Vagina (tissue), 2 donors: Measurements from ENCODE around the gene RPUSD1. TPM values are rescaled to one million over a fixed set of nuclear protein-coding genes. Genes with fewer than 3 reads are reported as not detected.

Experiments
- DNase-seq, 2 donors: peaks; one replicate each; pipeline ENCODE4 v3.0.0-alpha.2; 2017; ENCODE audit errors: extremely low spot score in 2 of 2
- H3K27ac ChIP-seq: fragments of 200-600 bp; sonication (generic); one replicate; pipeline ENCODE4 v1.5.1; 2019
- H3K27me3 ChIP-seq: fragments of 200-600 bp; sonication (generic); one replicate; pipeline ENCODE4 v1.5.1; 2019
- H3K36me3 ChIP-seq, 2 donors: fragments of 200-600 bp; sonication (generic); one replicate each; pipeline ENCODE4 v1.5.1; 2017 to 2019
- H3K4me1 ChIP-seq: fragments of 200-600 bp; sonication (generic); one replicate; pipeline ENCODE4 v1.5.1; 2019
- H3K4me3 ChIP-seq, 2 donors: fragments of 200-600 bp; sonication (generic); 1 replicate in 1 of 2; 2 replicates in 1 of 2; pipeline ENCODE4 v1.5.1; 2016 to 2019
- H3K9me3 ChIP-seq: fragments of 200-600 bp; sonication (generic); one replicate; pipeline ENCODE4 v1.5.1; 2019
- POLR2A ChIP-seq, 2 donors: fragments of 450-650 bp; IDR thresholded peaks; one replicate each; pipeline ENCODE4 v1.6.1; 2017; ENCODE audit warnings: antibody characterized with exemption in 2 of 2, mild to moderate bottlenecking in 2 of 2, moderate library complexity in 2 of 2
- POLR2AphosphoS5 ChIP-seq, 2 donors: sonication (generic); formaldehyde crosslinking; IDR thresholded peaks; one replicate each; pipeline ENCODE4 v1.9.0; 2017; ENCODE audit warnings: antibody characterized with exemption in 2 of 2, mild to moderate bottlenecking in 2 of 2, low read depth in 1 of 2; ENCODE audit not compliant: insufficient read depth in 1 of 2
- intact Hi-C: fragments of 100-400 bp; cut with DNase I; formaldehyde crosslinking; loops from one replicate; pipeline ENCODE4 v1.15.1; 2023
- total RNA-seq: library from RNA; depleted of rRNA; stranded (reverse); fragments of >200 nt; gene quantifications from one replicate; pipeline ENCODE4 v1.2.3, GENCODE V29; 2016
- TF ChIP-seq, protein P1 (sequence below), 3 experiments: fragments of 450-650 bp in 2 of 3; fragments of 200-600 bp in 1 of 3; sonication (generic) in 1 of 3; IDR thresholded peaks; one replicate each; pipeline ENCODE4 v1.5.1; 2017 to 2019; ENCODE audit warnings: antibody characterized with exemption in 3 of 3, mild to moderate bottlenecking in 2 of 3, moderate library complexity in 2 of 3

RPUSD1 gene
- total RNA-seq, 1 donor from 2014 or later, result 17.2 TPM

GRCh38 chr16:752007-752312, 36.2 kb downstream of the RPUSD1 start:
- intact Hi-C loops, result no loop called here
- Histone ChIP-seq H3K4me1 (no peaks in the 10 kb centered on the region), H3K36me3 (no peaks in the 10 kb centered on the region), H3K9me3 (no peaks in the 10 kb centered on the region), H3K27ac (no peak overlapping the region), H3K27me3 (no peaks in the 10 kb centered on the region), H3K4me3 (no peak overlapping the region)
- no peak for DNase-seq
- no peak for TF ChIP-seq POLR2AphosphoS5 (IDR thresholded peaks at IDR 0.05; ENCODE audit: insufficient read depth in 1 of 2, low read depth in 1 of 2)
- no peak for TF ChIP-seq POLR2A (IDR thresholded peaks at IDR 0.05)
- TF ChIP-seq, protein P1, sequence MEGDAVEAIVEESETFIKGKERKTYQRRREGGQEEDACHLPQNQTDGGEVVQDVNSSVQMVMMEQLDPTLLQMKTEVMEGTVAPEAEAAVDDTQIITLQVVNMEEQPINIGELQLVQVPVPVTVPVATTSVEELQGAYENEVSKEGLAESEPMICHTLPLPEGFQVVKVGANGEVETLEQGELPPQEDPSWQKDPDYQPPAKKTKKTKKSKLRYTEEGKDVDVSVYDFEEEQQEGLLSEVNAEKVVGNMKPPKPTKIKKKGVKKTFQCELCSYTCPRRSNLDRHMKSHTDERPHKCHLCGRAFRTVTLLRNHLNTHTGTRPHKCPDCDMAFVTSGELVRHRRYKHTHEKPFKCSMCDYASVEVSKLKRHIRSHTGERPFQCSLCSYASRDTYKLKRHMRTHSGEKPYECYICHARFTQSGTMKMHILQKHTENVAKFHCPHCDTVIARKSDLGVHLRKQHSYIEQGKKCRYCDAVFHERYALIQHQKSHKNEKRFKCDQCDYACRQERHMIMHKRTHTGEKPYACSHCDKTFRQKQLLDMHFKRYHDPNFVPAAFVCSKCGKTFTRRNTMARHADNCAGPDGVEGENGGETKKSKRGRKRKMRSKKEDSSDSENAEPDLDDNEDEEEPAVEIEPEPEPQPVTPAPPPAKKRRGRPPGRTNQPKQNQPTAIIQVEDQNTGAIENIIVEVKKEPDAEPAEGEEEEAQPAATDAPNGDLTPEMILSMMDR (IDR thresholded peaks at IDR 0.05), result no peak

- Histone ChIP-seq H3K36me3 (no peaks in the 10 kb centered on the region), H3K9me3 (no peaks in the 10 kb centered on the region), H3K27ac (no peak overlapping the region), H3K4me1 (no peaks in the 10 kb centered on the region), H3K27me3 (no peaks in the 10 kb centered on the region), H3K4me3 (no peak overlapping the region)
- no peak for DNase-seq
- TF ChIP-seq POLR2AphosphoS5 (IDR thresholded peaks at IDR 0.05; ENCODE audit: insufficient read depth in 1 of 2, low read depth in 1 of 2), result no peak
- no peak for TF ChIP-seq POLR2A (IDR thresholded peaks at IDR 0.05)
- TF ChIP-seq, protein P1 (IDR thresholded peaks at IDR 0.05), result no peak
- intact Hi-C loops, result no loop called here
Measured at GRCh38 chr16:751152-752006, 36.8 kb downstream of the RPUSD1 start.

DNA sequence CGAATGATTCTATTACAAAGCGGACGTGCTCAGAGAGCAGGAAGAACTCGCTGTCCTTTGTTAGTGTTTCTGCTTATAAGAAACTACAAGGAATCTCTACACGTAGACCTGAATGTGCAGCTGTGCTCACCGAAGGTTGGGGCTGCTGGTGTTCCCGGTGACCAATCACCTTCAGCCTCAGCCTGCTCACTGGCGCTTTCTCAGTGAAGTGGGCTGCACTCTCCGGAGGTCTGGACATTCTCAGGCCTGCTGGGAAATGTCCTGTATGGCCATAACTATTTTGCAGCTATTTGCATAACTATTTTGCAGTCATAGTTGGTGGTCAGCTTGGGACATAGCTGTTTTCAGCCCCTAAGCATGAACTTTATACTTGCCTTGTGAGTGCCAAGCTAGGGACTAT, 37.7 kb downstream of the RPUSD1 start:
- Histone ChIP-seq H3K4me1 (no peaks in the 10 kb centered on the region), H3K9me3 (no peaks in the 10 kb centered on the region), H3K27ac (no peak overlapping the region), H3K27me3 (no peaks in the 10 kb centered on the region), H3K36me3 (no peaks in the 10 kb centered on the region), H3K4me3 (no peak overlapping the region)
- intact Hi-C loops, result no loop called here
- TF ChIP-seq POLR2AphosphoS5 (IDR thresholded peaks at IDR 0.05; ENCODE audit: insufficient read depth in 1 of 2, low read depth in 1 of 2), result no peak
- TF ChIP-seq, protein P1 (IDR thresholded peaks at IDR 0.05), result no peak
- no peak for TF ChIP-seq POLR2A (IDR thresholded peaks at IDR 0.05)
- DNase-seq, result no peak

- TF ChIP-seq POLR2AphosphoS5 (IDR thresholded peaks at IDR 0.05; ENCODE audit: insufficient read depth in 1 of 2, low read depth in 1 of 2), result no peak
- TF ChIP-seq, protein P1 (IDR thresholded peaks at IDR 0.05), result no peak
- no peak for TF ChIP-seq POLR2A (IDR thresholded peaks at IDR 0.05)
- DNase-seq, result no peak
Measured at GRCh38 chr16:749010-749409, 39.2 kb downstream of the RPUSD1 start.

GRCh38 chr16:747978-748746, 40.0 kb downstream of the RPUSD1 start:
- H3K36me3 ChIP-seq, result no peaks in the 10 kb centered on the region
- TF ChIP-seq POLR2A (IDR thresholded peaks at IDR 0.05) (no peak), POLR2AphosphoS5 (IDR thresholded peaks at IDR 0.05; ENCODE audit: insufficient read depth in 1 of 2, low read depth in 1 of 2) (no peak)
- TF ChIP-seq, protein P1 (IDR thresholded peaks at IDR 0.05), result no peak
- no peak for DNase-seq
- H3K27ac ChIP-seq, result no peak overlapping the region
- intact Hi-C loops, result no loop called here
- H3K4me3 ChIP-seq, result no peak overlapping the region
- no peaks in the 10 kb centered on the region for H3K4me1 ChIP-seq
- no peaks in the 10 kb centered on the region for H3K27me3 ChIP-seq
- no peaks in the 10 kb centered on the region for H3K9me3 ChIP-seq

More at GRCh38 chr16:749010-749409, 39.2 kb downstream of the RPUSD1 start:
- intact Hi-C loops, result no loop called here
- no peaks in the 10 kb centered on the region for H3K27me3 ChIP-seq
- H3K4me1 ChIP-seq, result no peaks in the 10 kb centered on the region
- H3K9me3 ChIP-seq, result no peaks in the 10 kb centered on the region
- H3K27ac ChIP-seq, result no peak overlapping the region
- H3K36me3 ChIP-seq, result no peaks in the 10 kb centered on the region
- no peak overlapping the region for H3K4me3 ChIP-seq
